Neuronal stem cell (in vitro differentiated cells): Measurements from ENCODE around the gene VWF.
"Not testable (repeated sequence)": the region's sequence is repeated elsewhere in the genome, so short reads cannot be mapped to it uniquely, and the experiment has no call there.

ENCODE experiments used
- DNase-seq: peaks from one replicate; pipeline ENCODE4 v3.0.0-alpha.2; 2013; ENCODE audit warnings: low spot score
- H2AFZ ChIP-seq: one replicate; pipeline ENCODE4 v1.6.1; 2013; ENCODE audit warnings: mild to moderate bottlenecking, low read length, inconsistent platforms
- H2AK5ac ChIP-seq: 2 replicates; pipeline ENCODE4 v1.6.1; 2013; ENCODE audit warnings: low read depth, mild to moderate bottlenecking, inconsistent platforms, low read length, moderate library complexity, mixed read lengths
- H2BK120ac ChIP-seq: 2 replicates; pipeline ENCODE4 v1.6.1; 2013; ENCODE audit warnings: low read depth, mild to moderate bottlenecking, inconsistent platforms, low read length, moderate library complexity, mixed read lengths
- H2BK12ac ChIP-seq: one replicate; pipeline ENCODE4 v1.6.1; 2013; ENCODE audit warnings: low read length, inconsistent platforms
- H2BK15ac ChIP-seq: 2 replicates; pipeline ENCODE4 v1.6.1; 2013; ENCODE audit warnings: mild to moderate bottlenecking, low read length, inconsistent platforms, mixed read lengths
- H2BK5ac ChIP-seq: one replicate; pipeline ENCODE4 v1.6.1; 2013; ENCODE audit warnings: inconsistent platforms, mild to moderate bottlenecking, low read length, moderate library complexity
- H3K14ac ChIP-seq: one replicate; pipeline ENCODE4 v1.6.1; 2013; ENCODE audit warnings: low read length, inconsistent platforms
- H3K18ac ChIP-seq: 2 replicates; pipeline ENCODE4 v1.6.1; 2013; ENCODE audit warnings: low read length, inconsistent platforms
- H3K23ac ChIP-seq: 2 replicates; pipeline ENCODE4 v1.6.1; 2013; ENCODE audit warnings: low read depth, mild to moderate bottlenecking, mixed read lengths, low read length, inconsistent platforms; ENCODE audit not compliant: poor library complexity
- H3K27ac ChIP-seq: replicated peaks from 3 replicates; pipeline ENCODE4 v1.5.1; 2013; ENCODE audit warnings: low read length, inconsistent platforms
- H3K27me3 ChIP-seq, 3 experiments: 2 replicates each; pipeline ENCODE4 v1.6.1; 2013; ENCODE audit warnings: low read length in 3 of 3, mild to moderate bottlenecking in 2 of 3, inconsistent platforms in 1 of 3, low read depth in 1 of 3, mixed read lengths in 1 of 3, moderate library complexity in 1 of 3; ENCODE audit not compliant: control insufficient read depth in 3 of 3, insufficient read depth in 3 of 3
- H3K36me3 ChIP-seq, 2 donors: replicated peaks in 1 of 2; 2 replicates each; pipeline ENCODE4 v1.6.1; 2013; ENCODE audit warnings: low read length in 2 of 2; ENCODE audit not compliant: control insufficient read depth in 2 of 2, insufficient read depth in 2 of 2
- H3K4ac ChIP-seq: 2 replicates; pipeline ENCODE4 v1.6.1; 2013; ENCODE audit warnings: inconsistent platforms, mild to moderate bottlenecking, low read length, moderate library complexity
- H3K4me1 ChIP-seq, 2 donors: 1 replicate in 1 of 2; 2 replicates in 1 of 2; pipeline ENCODE4 v1.6.1; 2013; ENCODE audit warnings: low read length in 2 of 2, low read depth in 1 of 2; ENCODE audit not compliant: control insufficient read depth in 2 of 2, insufficient read depth in 1 of 2
- H3K4me2 ChIP-seq: one replicate; pipeline ENCODE4 v1.6.1; 2013; ENCODE audit warnings: mild to moderate bottlenecking, low read length, inconsistent platforms; ENCODE audit not compliant: insufficient read depth, poor library complexity, severe bottlenecking
- H3K4me3 ChIP-seq, 2 donors: 2 replicates each; pipeline ENCODE4 v1.5.1; 2013; ENCODE audit warnings: low read length in 2 of 2, mild to moderate bottlenecking in 2 of 2, inconsistent platforms in 1 of 2, moderate library complexity in 1 of 2
- H3K79me1 ChIP-seq: one replicate; pipeline ENCODE4 v1.6.1; 2013; ENCODE audit warnings: low read depth, mild to moderate bottlenecking, inconsistent platforms, low read length, moderate library complexity
- H3K9ac ChIP-seq: one replicate; pipeline ENCODE4 v1.6.1; 2013; ENCODE audit warnings: mild to moderate bottlenecking, low read depth, low read length, inconsistent platforms; ENCODE audit not compliant: poor library complexity
- H3K9me3 ChIP-seq, 2 donors: replicated peaks in 1 of 2; 2 replicates each; pipeline versions ENCODE3 to v1.6.1; 2013; ENCODE audit warnings: low read length in 2 of 2, mild to moderate bottlenecking in 2 of 2, inconsistent platforms in 1 of 2, low read depth in 1 of 2, mixed read lengths in 1 of 2, moderate library complexity in 1 of 2; ENCODE audit not compliant: control insufficient read depth in 2 of 2, insufficient read depth in 1 of 2
- H4K8ac ChIP-seq: one replicate; pipeline ENCODE4 v1.6.1; 2013; ENCODE audit warnings: low read depth, mild to moderate bottlenecking, inconsistent platforms, low read length, moderate library complexity
- H4K91ac ChIP-seq: one replicate; pipeline ENCODE4 v1.6.1; 2013; ENCODE audit warnings: low read length, low read depth, mild to moderate bottlenecking, inconsistent platforms; ENCODE audit not compliant: poor library complexity
- WGBS, 2 donors: extraction: QIAGEN DNeasy Blood & Tissue Kit; methylation state at CpG; one replicate each; pipeline ENCODE4 v1.1.7; 2013; ENCODE audit warnings: missing lambda C conversion rate in 2 of 2, mixed read lengths in 1 of 2; ENCODE audit not compliant: insufficient read length in 2 of 2, insufficient replicate concordance in 1 of 2; ENCODE audit errors: extremely low coverage in 2 of 2; 5-methylcytosine and 5-hydroxymethylcytosine counted together

VWF gene

GRCh38 chr12:6158255-6158654 lies 33.8 kb upstream of the VWF start:
- no CpG with 5 or more reads among the region's 4 CpGs for WGBS, 2 donors
- peak overlapping the region; percentile 59 for H2AFZ ChIP-seq
- H3K4ac ChIP-seq, result no peak overlapping the region
- no peak overlapping the region for H3K18ac ChIP-seq
- no peaks in the 10 kb centered on the region for H3K27me3 ChIP-seq
- H3K36me3 ChIP-seq, result no peaks in the 10 kb centered on the region
- H3K27ac ChIP-seq, result no peak overlapping the region
- H2BK15ac ChIP-seq, result no peak overlapping the region
- H3K9ac ChIP-seq, result no peak overlapping the region
- no peak overlapping the region for H2BK120ac ChIP-seq
- H3K23ac ChIP-seq, result no peak overlapping the region
- peak overlapping the region; percentile 29 for H4K8ac ChIP-seq
- H4K91ac ChIP-seq, result no peak overlapping the region
- no peaks in the 10 kb centered on the region for H3K79me1 ChIP-seq
- no peak overlapping the region for H2AK5ac ChIP-seq
- no peak overlapping the region for H3K14ac ChIP-seq
- DNase-seq, result no peak
- no peak overlapping the region for H2BK5ac ChIP-seq
- no peak overlapping the region for H2BK12ac ChIP-seq
- peaks cover 0 to 2% of the 10 kb centered on the region in 2 donors for H3K4me1 ChIP-seq
- no peaks in the 10 kb centered on the region for H3K9me3 ChIP-seq
- no peak overlapping the region for H3K4me3 ChIP-seq
- no peak overlapping the region for H3K4me2 ChIP-seq

GRCh38 chr12:6157482-6157881 lies 33.0 kb upstream of the VWF start:
- Histone ChIP-seq H3K23ac (no peak overlapping the region), H2BK12ac (no peak overlapping the region), H3K18ac (no peak overlapping the region), H2AK5ac (no peak overlapping the region), H2BK120ac (no peak overlapping the region), H3K14ac (no peak overlapping the region), H3K27me3 (no peaks in the 10 kb centered on the region), H3K4me3 (no peak overlapping the region), H3K9ac (no peak overlapping the region), H3K4me1 (peaks cover 0 to 2% of the 10 kb centered on the region in 2 donors), H3K9me3 (no peaks in the 10 kb centered on the region), H2BK15ac (no peak overlapping the region), H3K4me2 (no peak overlapping the region), H2BK5ac (no peak overlapping the region), H3K4ac (no peak overlapping the region), H4K91ac (no peak overlapping the region), H3K36me3 (no peaks in the 10 kb centered on the region), H2AFZ (no peak overlapping the region), H3K79me1 (no peaks in the 10 kb centered on the region), H3K27ac (no peak overlapping the region), H4K8ac (no peak overlapping the region)
- 100% methylated on average over 1 of the region's 4 CpGs; no CpG with 5 or more reads in 1 of the 2 donors for WGBS, 2 donors
- DNase-seq, result no peak

- Histone ChIP-seq H3K4me2 (no peak overlapping the region), H3K18ac (no peak overlapping the region), H2BK120ac (no peak overlapping the region), H3K4ac (no peak overlapping the region), H3K9ac (no peak overlapping the region), H3K23ac (no peak overlapping the region), H3K4me3 (no peak overlapping the region), H3K27ac (no peak overlapping the region), H4K91ac (no peak overlapping the region), H2AK5ac (no peak overlapping the region), H3K27me3 (no peaks in the 10 kb centered on the region), H3K4me1 (no peaks in the 10 kb centered on the region), H3K14ac (no peak overlapping the region), H4K8ac (no peak overlapping the region), H2BK5ac (no peak overlapping the region), H3K9me3 (no peaks in the 10 kb centered on the region), H3K36me3 (no peaks in the 10 kb centered on the region), H3K79me1 (no peaks in the 10 kb centered on the region), H2AFZ (no peak overlapping the region), H2BK15ac (no peak overlapping the region), H2BK12ac (no peak overlapping the region)
- no peak for DNase-seq
- WGBS, 2 donors, result no CpG with 5 or more reads among the region's 15 CpGs
Measured at GRCh38 chr12:6154730-6155459, 30.4 kb upstream of the VWF start.

DNA sequence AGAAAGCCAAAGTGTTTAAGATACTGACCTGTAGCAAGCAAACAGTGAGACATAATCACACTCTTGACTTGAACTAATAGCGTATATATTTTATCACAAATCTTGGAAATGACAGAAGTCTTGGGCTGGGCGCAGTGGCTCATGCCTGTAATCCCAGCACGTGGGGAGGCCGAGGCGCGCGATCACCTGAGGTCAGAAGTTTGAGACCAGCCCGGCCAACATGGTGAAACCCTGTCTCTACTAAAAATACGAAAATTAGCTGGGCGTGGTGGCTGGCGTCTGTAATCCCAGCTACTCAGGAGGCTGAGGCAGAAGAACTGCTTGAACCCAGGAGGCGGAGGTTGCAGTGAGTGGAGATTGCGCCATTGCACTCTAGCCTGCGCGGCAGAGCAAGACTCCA lies 24.3 kb upstream of the VWF start:
- not testable (repeated sequence) for H2AK5ac ChIP-seq, H3K9me3 ChIP-seq, H3K36me3 ChIP-seq, H2BK5ac ChIP-seq, H3K27me3 ChIP-seq, H3K27ac ChIP-seq, DNase-seq, H3K23ac ChIP-seq, H3K9ac ChIP-seq, H2BK15ac ChIP-seq, H3K4me1 ChIP-seq, H3K4ac ChIP-seq, H2AFZ ChIP-seq, H3K4me2 ChIP-seq, H3K4me3 ChIP-seq, H4K91ac ChIP-seq, H4K8ac ChIP-seq, H2BK120ac ChIP-seq, H2BK12ac ChIP-seq, H3K14ac ChIP-seq, H3K18ac ChIP-seq, H3K79me1 ChIP-seq
- WGBS, 2 donors, result no CpG with 5 or more reads among the region's 15 CpGs
